Right renal pelvis (tissue), 4 donors: ENCODE measurements around the gene THAP11. TPM values are rescaled to one million over a fixed set of nuclear protein-coding genes. Genes with fewer than 3 reads are reported as not detected.

Source experiments
- DNase-seq, 4 donors: peaks; one replicate each; pipeline ENCODE4 v3.0.0-alpha.2; 2013; ENCODE audit warnings: low read depth in 4 of 4, low spot score in 3 of 4, missing footprints in 1 of 4
- polyA plus RNA-seq, 4 donors: library from polyadenylated mRNA; unstranded; fragments of 120-200 nt; gene quantifications; one replicate each; pipeline ENCODE4 v1.2.1, GENCODE V29; 2013; ENCODE audit not compliant: insufficient read length in 4 of 4

Gene THAP11
- 10 to 100 TPM; 30.4 to 33.8 (median 32.1) TPM for polyA plus RNA-seq

DNA sequence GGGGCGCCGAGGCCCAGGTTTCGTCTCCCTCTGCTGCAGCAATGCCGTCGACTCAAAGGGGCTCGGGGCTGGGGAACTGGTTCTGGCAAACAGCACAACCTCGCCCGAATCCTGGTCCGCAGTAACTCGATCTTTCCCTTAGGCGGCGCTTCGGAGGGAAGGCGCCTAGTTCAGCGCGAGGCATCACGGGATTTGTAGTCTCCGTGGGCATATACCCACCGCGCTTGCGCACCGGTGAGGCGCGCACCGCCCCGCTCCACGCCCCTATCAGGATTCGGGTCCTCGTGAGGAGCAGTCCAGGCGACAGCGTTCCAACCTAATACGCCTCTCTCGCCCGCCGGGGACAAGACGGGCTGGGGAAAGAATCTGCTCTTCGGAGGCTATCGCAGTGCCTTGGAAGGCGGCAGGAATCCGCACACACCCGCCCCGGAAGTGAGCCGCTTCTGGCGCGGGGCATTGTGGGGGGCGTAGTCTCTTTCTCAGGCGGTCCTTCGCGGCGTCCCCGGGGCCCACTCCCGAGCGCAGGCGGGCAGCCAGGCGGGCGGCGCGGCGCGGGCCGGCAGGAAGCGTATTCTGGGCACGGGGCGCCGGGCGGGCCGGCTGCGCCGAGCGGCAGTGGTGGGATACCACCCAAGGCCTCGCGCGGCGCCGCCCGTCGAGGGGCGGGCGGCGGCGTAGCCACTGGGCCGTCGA, at the start of gene THAP11:
TSS of gene THAP11 (plus strand) at position 505 of the 693 bp plus-strand sequence. CDS start 235 bp downstream, outside the sequence.
- peak; percentile 94 to 99 (median 95) for DNase-seq

GRCh38 chr16:67796099-67796718, 45.9 kb upstream of the THAP11 start:
- no peak for DNase-seq

DNA sequence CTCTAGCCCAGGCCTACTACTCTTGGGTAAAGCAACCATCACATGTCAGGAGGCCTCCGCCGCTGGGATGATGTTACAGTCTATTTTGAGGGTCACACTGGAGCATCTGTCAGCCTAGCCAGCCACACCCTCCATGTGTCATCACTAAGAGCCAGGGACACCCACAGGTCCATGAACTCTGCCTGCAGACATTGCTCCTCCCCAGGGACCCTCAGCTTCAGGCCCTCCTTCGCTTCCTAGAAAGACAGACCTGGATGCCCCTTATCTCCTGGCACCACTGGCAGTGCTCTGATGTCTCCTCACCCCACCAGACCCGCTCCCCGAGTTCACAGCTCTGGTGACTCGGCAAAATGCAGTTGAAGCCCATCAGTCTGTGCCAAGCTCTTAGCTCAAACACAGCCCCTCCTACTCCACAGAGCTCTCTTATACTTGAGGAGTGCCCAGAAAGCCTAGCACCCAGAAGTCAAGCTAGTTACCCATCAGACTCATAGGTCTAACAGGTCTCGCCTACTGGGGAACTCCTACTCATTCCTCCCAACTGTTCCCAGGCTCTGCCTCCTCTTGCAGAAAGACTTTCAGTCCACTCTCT, 41.7 kb upstream of the THAP11 start:
- no peak for DNase-seq

- DNase-seq: no peak
Measured at GRCh38 chr16:67801241-67801640, 40.9 kb upstream of the THAP11 start.

GRCh38 chr16:67801883-67802282, 40.2 kb upstream of the THAP11 start:
- no peak for DNase-seq

DNA sequence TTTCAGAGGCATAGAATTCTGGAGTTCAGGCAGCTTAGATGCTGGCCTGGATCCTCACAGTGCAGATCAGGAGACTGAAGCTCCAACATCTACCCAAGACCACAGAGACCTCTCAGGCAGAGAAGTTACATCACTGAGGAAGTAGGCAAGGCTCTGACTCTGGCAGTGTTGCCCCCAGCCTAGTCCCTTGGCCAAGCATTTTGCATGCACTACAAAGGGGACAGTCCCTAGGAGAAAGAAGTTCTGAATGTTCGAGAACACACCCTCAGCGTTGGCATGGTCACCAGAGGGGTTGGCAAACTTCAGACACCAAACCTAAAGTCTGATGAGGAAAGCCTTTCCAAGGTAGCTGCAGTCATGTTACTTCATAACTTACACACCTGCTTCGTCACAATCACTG, 38.2 kb upstream of the THAP11 start:
- DNase-seq: no peak

DNA sequence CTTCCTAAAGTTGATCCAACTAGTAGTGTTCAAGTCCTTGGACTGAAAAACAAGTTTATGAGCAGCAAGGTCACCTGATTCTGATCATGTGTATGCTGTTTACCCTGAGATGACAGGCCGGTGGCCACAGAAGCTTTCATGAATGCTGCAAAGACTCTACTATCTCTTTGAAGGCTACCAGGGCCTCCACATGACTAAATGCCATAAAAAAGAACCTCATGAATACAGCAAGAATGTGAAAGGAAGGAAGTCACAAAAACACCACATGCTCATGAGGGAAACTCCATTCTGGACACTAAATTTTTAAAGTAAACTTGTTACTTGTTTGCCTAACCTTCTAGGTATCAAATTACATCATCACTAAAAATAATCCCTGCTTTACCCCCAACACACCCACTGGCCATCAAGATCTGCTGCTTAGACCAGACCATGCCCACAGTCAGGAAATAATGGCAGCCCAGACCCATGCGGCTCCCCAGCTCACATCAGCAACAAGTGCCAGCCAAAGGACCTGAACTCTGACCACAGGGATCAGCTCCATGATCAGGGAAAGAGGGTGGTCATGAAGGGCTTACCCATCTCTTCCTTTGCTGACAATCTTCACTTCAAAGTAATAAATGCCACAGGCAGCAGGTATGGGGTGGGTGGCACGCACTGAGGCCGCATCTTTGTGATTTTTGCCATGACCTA, 37.1 kb upstream of the THAP11 start:
- no peak for DNase-seq

- DNase-seq: no peak
Measured at GRCh38 chr16:67805718-67806427, 36.2 kb upstream of the THAP11 start.

- peak; percentile 92 to 99 (median 97) for DNase-seq
Measured at GRCh38 chr16:67806428-67807147, 35.5 kb upstream of the THAP11 start, which contains the start of the genes RANBP10 and TSNAXIP1. TSS of gene RANBP10 (minus strand) at chr16:67806560. CDS start at chr16:67806536, 24 bp downstream. TSS of gene TSNAXIP1 (plus strand) at chr16:67806889. CDS start at chr16:67807150, 261 bp downstream.

DNA sequence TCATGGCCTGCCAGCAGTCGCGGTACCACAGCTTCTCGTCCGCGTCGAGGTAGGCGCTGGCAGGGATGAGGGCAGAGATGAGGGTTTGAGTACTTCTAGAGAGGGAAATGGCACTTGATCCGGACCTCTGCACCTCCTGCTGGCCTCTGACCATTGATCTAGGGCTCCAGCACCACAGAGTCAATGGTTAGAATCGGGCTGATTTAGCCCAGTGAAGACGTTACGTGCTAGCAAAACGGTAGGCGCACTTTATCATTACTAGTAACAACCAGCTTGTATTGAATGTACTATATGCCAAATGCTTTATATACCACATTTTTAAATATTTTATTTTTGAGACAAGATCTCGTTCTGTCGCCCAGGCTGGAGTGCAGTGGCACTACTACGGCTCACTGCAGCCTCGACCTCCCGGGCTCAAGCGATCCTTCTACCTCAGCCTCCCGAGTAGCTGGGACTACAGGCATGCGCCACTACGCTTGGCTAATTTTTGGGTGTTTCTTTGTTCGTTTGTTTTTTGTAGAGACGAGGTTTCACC, 34.9 kb upstream of the THAP11 start:
- DNase-seq: no peak

DNA sequence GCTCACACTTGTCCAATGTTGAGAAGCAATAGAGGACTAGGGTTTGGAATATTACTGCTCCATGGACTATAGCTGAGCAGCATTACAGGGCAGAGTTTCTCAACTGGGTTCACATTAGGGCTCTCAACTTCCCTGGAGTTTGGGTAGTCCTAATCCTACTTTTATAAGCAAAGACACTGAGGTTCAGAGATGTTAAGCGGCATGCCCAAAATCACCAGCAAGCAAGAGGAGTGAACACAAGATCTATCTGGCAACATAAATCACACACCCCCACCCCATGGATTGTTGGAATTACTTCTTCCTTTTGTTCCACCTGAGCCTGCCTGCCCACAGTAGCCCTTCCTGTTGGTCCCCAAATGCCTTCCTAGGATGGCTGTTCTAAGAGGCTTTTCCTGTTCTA, 30.2 kb upstream of the THAP11 start:
- DNase-seq: no peak

GRCh38 chr16:67814567-67814966, 27.6 kb upstream of the THAP11 start:
- no peak for DNase-seq

DNA sequence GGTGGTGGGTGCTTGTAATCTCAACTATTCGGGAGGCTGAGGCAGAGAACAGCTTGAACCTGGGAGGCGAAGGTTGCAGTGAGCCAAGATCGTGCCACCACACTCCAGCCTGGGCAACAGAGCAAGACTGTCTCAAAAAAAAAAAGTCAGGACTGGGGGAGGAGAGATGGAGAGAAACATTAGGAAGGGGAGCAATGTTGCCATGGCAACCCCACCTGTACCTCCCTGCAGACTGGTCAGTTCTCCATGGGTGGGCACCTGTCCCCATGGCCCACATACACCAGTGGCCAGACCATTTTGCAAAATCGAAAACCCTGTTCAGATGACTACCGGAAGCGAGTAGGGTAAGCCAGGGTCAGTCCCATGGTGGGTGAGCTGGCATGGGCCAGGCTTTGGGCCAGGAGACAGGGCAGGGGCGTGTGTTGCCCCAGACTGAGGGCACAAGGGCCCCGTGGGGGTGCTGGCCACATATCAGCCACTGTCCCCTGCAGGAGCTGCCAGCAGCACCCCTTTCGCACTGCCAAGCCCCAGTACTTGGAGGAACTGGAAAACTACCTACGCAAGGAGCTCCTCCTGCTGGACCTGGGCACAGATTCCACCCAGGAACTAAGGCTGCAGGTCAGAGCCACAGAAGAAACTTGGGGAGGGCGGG, 21.4 kb upstream of the THAP11 start:
- no peak for DNase-seq

DNA sequence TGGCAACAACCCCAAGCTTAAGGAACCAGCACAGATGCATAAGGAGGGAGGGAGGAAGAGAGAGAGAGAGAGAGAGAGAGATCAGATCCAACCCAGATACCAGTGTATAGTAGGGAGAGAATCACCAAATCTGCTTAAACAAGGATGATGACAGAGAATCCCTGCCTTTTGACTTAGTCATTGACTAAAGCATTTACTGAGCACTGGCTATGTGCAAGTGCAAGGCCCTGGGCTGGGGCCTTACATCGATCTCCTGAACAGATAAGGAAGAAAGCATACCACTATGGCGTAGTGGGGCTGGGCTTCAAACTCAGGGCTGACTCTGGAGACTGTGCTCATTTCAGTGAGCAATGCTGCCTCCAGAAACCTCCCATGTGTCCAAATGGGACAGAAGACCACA, 19.6 kb upstream of the THAP11 start:
- DNase-seq: no peak

GRCh38 chr16:67825119-67825518, 17.0 kb upstream of the THAP11 start:
- no peak for DNase-seq

GRCh38 chr16:67825906-67826305, 16.2 kb upstream of the THAP11 start:
- no peak for DNase-seq

DNA sequence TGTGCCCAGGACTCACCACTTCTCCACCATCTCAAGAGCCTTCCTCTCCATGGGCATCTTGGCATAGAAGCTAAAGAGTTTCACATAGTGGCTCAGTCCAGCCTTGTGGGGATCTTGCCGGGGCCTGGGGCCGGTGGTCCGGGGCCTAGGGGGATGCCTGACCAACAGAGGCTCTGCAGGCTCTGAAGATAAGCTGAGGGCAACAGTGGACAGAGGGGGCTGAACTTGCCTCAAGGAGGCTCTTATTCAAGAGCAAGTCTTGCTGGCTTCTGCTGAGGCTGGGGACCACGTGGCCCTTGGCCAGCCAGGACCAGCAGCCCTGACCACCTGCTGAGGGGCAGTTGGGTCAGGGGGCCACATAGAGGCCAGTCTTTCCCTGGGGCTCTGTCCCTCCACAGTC, 13.5 kb upstream of the THAP11 start:
- DNase-seq: no peak

- no peak for DNase-seq
Measured at GRCh38 chr16:67833030-67833414, 9.1 kb upstream of the THAP11 start.
